SK-N-MC (cell line): Measurements from ENCODE around the gene PREPL.
"Not testable (repeated sequence)": the region's sequence is repeated elsewhere in the genome, so short reads cannot be mapped to it uniquely, and the experiment has no call there.

ENCODE experiments used
- EZH2 ChIP-seq: fragments of 200-600 bp; sonication (generic); IDR thresholded peaks from one replicate; pipeline ENCODE4 v1.6.1; 2017; ENCODE audit warnings: antibody characterized with exemption
- POLR2AphosphoS5 ChIP-seq: IDR thresholded peaks from 2 replicates; pipeline ENCODE4 v1.6.1; 2012; ENCODE audit warnings: mild to moderate bottlenecking, low read depth, low read length, borderline replicate concordance

GRCh38 chr2:44303766-44304165 lies 57.5 kb downstream of the PREPL start:
- not testable (repeated sequence) for TF ChIP-seq EZH2, POLR2AphosphoS5
